Measurements from ENCODE around the gene CEP170.
"Not testable (repeated sequence)": the region's sequence is repeated elsewhere in the genome, so short reads cannot be mapped to it uniquely, and the experiment has no call there.

DNA sequence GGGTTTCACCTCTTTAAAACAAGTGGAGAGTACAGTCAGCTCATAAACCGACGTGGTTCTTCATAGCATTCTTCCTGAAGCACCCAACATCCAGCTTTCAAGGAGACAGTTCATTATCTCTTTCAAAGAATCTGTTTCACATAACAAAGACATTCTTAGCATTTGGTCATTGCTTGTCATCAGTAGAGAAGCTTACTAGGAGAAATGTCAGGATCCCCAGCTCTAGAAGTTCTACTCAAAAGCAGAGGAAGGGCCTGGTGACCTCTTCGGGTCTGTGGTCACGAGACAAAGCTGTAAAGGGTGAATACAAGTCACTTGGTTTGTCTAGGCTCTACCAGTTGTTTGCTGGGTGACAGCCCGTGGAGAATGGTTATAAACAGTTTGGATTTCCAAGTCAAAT lies 133.1 kb downstream of the CEP170 start:
- TF ChIP-seq POLR2AphosphoS5 (IDR thresholded peaks at IDR 0.05), result not testable (repeated sequence)
- TF ChIP-seq, protein P1, sequence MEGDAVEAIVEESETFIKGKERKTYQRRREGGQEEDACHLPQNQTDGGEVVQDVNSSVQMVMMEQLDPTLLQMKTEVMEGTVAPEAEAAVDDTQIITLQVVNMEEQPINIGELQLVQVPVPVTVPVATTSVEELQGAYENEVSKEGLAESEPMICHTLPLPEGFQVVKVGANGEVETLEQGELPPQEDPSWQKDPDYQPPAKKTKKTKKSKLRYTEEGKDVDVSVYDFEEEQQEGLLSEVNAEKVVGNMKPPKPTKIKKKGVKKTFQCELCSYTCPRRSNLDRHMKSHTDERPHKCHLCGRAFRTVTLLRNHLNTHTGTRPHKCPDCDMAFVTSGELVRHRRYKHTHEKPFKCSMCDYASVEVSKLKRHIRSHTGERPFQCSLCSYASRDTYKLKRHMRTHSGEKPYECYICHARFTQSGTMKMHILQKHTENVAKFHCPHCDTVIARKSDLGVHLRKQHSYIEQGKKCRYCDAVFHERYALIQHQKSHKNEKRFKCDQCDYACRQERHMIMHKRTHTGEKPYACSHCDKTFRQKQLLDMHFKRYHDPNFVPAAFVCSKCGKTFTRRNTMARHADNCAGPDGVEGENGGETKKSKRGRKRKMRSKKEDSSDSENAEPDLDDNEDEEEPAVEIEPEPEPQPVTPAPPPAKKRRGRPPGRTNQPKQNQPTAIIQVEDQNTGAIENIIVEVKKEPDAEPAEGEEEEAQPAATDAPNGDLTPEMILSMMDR (IDR thresholded peaks at IDR 0.05), result not testable (repeated sequence)
